NB4 (cell line): ENCODE results near the gene TMEM170B.

Experiments used
- MYC ChIP-seq: IDR thresholded peaks from 2 replicates; pipeline ENCODE4 v1.6.1; 2011; ENCODE audit warnings: low read depth, low read length
- POLR2A ChIP-seq: IDR thresholded peaks from 2 replicates; pipeline ENCODE4 v1.6.1; 2011; ENCODE audit warnings: mild to moderate bottlenecking; ENCODE audit not compliant: insufficient read length; ENCODE audit errors: extremely low read depth
- TF ChIP-seq, protein P1 (sequence below): IDR thresholded peaks from one replicate; pipeline ENCODE4 v1.5.1; 2012; ENCODE audit warnings: low read depth, low read length

DNA sequence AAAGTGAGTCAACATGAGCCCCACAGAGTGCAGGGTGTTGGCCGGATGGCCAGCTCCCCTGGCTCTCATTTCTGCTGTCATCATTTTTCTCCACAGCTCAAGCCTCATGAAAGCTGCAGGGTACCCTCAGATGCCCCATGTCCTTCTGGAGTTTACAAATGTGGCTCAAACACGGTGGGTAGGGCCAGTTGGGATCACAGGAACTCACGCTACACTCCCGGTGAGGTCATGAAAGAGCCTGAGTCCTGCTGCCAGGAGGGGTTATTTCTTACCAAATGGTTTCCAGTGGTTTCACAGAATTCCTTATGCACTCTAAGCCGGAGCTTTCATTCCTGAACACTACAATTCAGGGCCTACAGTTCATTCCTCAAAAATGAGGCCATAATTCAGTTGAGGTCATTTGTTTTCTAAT lies 78.7 kb downstream of the TMEM170B start:
- TF ChIP-seq, protein P1, sequence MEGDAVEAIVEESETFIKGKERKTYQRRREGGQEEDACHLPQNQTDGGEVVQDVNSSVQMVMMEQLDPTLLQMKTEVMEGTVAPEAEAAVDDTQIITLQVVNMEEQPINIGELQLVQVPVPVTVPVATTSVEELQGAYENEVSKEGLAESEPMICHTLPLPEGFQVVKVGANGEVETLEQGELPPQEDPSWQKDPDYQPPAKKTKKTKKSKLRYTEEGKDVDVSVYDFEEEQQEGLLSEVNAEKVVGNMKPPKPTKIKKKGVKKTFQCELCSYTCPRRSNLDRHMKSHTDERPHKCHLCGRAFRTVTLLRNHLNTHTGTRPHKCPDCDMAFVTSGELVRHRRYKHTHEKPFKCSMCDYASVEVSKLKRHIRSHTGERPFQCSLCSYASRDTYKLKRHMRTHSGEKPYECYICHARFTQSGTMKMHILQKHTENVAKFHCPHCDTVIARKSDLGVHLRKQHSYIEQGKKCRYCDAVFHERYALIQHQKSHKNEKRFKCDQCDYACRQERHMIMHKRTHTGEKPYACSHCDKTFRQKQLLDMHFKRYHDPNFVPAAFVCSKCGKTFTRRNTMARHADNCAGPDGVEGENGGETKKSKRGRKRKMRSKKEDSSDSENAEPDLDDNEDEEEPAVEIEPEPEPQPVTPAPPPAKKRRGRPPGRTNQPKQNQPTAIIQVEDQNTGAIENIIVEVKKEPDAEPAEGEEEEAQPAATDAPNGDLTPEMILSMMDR = no peak
- TF ChIP-seq MYC (no peak), POLR2A (no peak)
